SIG-M5 (cell line): ENCODE data around the gene CCDC102B.

Experiments used
- DNase-seq: peaks from one replicate; lab custom pipeline; 2025; lab: John Stamatoyannopoulos, UW

CCDC102B gene

DNA sequence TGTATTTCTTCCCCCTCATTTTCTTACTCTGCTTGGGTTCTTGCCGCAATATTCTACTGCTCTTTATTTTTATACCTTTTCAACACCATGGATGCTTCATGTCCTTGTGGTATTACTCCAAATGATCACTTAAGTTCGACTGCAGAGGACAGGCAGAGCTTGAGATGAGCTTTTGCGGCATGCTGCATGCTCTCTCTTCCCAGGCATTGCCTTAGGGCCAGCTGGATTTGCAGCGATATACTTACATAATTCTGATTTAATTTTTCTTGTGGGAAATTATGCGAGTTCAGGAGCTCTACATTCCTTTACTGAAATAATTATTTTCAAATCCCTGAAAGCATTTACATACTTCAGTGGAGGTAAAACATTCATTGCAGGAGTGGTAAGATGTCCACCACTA, 288.1 kb downstream of the CCDC102B start:
- no peak for DNase-seq

DNA sequence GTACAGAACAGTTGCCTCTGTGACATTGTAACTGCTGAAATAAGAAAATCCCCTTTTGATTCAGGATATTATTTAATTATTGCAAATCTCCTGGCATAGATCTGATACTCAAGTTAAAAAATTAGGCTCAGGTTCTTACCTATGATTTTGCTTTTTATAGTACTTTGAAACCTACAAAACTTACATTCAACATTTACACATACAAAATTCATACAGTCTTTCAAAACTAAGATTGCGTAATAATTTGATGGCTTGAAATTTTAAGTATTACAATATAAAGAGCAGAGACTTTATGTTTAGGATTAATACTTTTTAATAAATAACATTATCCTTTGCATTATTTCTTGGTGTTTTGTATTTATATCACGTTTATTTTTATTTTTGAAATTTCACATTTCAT, 291.1 kb downstream of the CCDC102B start:
- DNase-seq = no peak

DNA sequence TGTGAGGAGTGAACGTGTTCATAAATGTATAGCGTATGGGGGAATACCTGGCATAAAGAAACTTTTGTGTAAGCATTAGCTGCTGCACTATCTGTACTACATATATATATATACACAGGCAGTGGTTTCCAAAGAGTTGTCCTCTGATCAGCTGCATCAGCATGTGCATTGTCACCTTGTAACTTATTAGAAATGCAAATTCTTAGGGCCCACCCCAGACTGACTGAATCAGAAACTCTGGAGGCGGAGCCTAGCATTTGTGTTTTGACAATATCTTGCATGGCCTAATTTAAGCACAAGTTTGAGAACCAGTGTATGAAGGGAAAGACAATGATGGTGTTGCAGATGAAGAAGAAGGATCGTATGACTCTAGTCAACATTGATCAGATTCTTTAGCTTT, 299.5 kb downstream of the CCDC102B start:
- no peak for DNase-seq

DNA sequence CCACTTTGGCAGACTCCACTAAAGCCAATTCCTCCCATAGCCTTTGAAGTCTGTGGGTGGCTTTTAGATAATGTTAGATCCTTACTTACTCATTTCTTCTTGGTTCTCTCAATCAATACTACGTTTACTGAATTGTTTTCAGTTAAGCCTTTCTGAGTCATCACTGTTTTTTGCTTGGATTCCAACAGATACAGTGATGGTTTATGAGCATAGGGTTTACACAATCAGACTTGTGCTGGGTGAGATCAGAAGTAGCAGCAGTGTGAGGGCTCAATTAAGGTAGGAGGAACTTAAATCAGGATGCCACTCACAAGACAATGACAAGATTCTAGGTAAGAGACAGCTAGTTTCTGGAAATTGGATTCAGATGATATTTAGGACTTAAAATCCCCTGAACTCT, 305.1 kb downstream of the CCDC102B start:
- DNase-seq = no peak
